Endothelial cell of umbilical vein (primary cell): ENCODE results near the gene VEZT. TPM values are rescaled to one million over a fixed set of nuclear protein-coding genes. Genes with fewer than 3 reads are reported as not detected.

Source experiments
- BruUV-seq: library from RNA; stranded (reverse); fragments of 400-500 nt; replicated peaks from 2 replicates; lab custom pipeline; 2021; lab: Mats Ljungman, UMichigan
- CTCF ChIA-PET: fragments of 300-600, 350-600 bp; sonication (Branson Sonifier 250); formaldehyde crosslinking; loops from one replicate; lab custom pipeline; 2021; ENCODE audit warnings: antibody characterized with exemption, inconsistent platforms; lab: Charles Lee
- POLR2A ChIA-PET: fragments of 300-600, 350-600 bp; sonication (Branson Sonifier 250); formaldehyde crosslinking; loops from one replicate; lab custom pipeline; 2021; ENCODE audit warnings: antibody characterized with exemption, inconsistent platforms; lab: Charles Lee
- DNase-seq: peaks from one replicate; pipeline ENCODE4 v3.0.0-alpha.2; 2011; ENCODE audit warnings: low read depth, low spot score
- FAIRE-seq: peaks from 2 replicates; lab custom pipeline; 2011; peaks lifted over from hg19 to GRCh38; lab: Jason Lieb, UNC
- H2AFZ ChIP-seq: 2 replicates; pipeline ENCODE4 v1.6.0; 2012; ENCODE audit warnings: low read depth, low read length, control low read depth, inconsistent platforms
- H3K27ac ChIP-seq: 2 replicates; pipeline ENCODE4 v1.5.1; 2011; ENCODE audit warnings: low read depth, mild to moderate bottlenecking, control low read depth, low read length, moderate library complexity; ENCODE audit not compliant: insufficient read depth
- H3K27me3 ChIP-seq, 2 experiments: 2 replicates each; pipeline versions ENCODE4 v1.6.0 to v1.6.1; 2011; ENCODE audit warnings: low read length in 2 of 2, mixed read lengths in 1 of 2; ENCODE audit not compliant: control insufficient read depth in 2 of 2, insufficient read depth in 2 of 2
- H3K36me3 ChIP-seq, 2 experiments: 2 replicates in 1 of 2; 3 replicates in 1 of 2; pipeline ENCODE4 v1.5.1; 2011; ENCODE audit warnings: low read length in 2 of 2, mild to moderate bottlenecking in 1 of 2, moderate library complexity in 1 of 2; ENCODE audit not compliant: control insufficient read depth in 2 of 2, insufficient read depth in 2 of 2; ENCODE audit errors: extremely low read depth in 1 of 2
- H3K4me1 ChIP-seq: 3 replicates; pipeline ENCODE4 v1.5.1; 2011; ENCODE audit warnings: mild to moderate bottlenecking, low read length; ENCODE audit not compliant: control insufficient read depth, insufficient read depth; ENCODE audit errors: extremely low read depth
- H3K4me2 ChIP-seq: 2 replicates; pipeline ENCODE4 v1.6.1; 2011; ENCODE audit warnings: low read length, control low read depth, mixed read lengths; ENCODE audit not compliant: insufficient read depth
- H3K4me3 ChIP-seq, 3 experiments: fragments of 200-600 bp in 1 of 3; sonication (generic), shearing (Covaris generic) in 1 of 3; replicated peaks in 1 of 3; 2 replicates each; pipeline ENCODE4 v1.5.1; 2011 to 2016; ENCODE audit warnings: control low read depth in 3 of 3, low read length in 3 of 3, mild to moderate bottlenecking in 2 of 3, inconsistent platforms in 1 of 3, low read depth in 1 of 3, moderate library complexity in 1 of 3; ENCODE audit not compliant: insufficient read depth in 1 of 3
- H3K79me2 ChIP-seq: 2 replicates; pipeline ENCODE4 v1.6.0; 2012; ENCODE audit warnings: low read length, inconsistent platforms; ENCODE audit not compliant: control insufficient read depth, insufficient read depth
- H3K9ac ChIP-seq: replicated peaks from 2 replicates; pipeline ENCODE3; 2011; ENCODE audit warnings: low read length, control low read depth; ENCODE audit not compliant: insufficient read depth; ENCODE audit errors: extremely low read depth
- H3K9me1 ChIP-seq: replicated peaks from 3 replicates; pipeline ENCODE4 v1.6.0; 2011; ENCODE audit warnings: mild to moderate bottlenecking, low read length; ENCODE audit not compliant: control insufficient read depth, insufficient read depth; ENCODE audit errors: extremely low read depth
- H3K9me3 ChIP-seq: replicated peaks from 2 replicates; pipeline ENCODE4 v1.5.1; 2012; ENCODE audit warnings: low read length, inconsistent platforms; ENCODE audit not compliant: control insufficient read depth, insufficient read depth
- H4K20me1 ChIP-seq: replicated peaks from 2 replicates; pipeline ENCODE3; 2011; ENCODE audit warnings: mild to moderate bottlenecking, low read length; ENCODE audit not compliant: control insufficient read depth, insufficient read depth; ENCODE audit errors: extremely low read depth
- EZH2 ChIP-seq: IDR thresholded peaks from 2 replicates; pipeline ENCODE4 v1.6.1; 2012; ENCODE audit warnings: borderline replicate concordance, low read depth, mild to moderate bottlenecking, moderate library complexity, low read length, inconsistent platforms; ENCODE audit not compliant: severe bottlenecking
- FOS ChIP-seq: IDR thresholded peaks from 2 replicates; pipeline ENCODE4 v1.6.1; 2011; ENCODE audit warnings: mild to moderate bottlenecking, low read length, moderate library complexity, borderline replicate concordance; ENCODE audit not compliant: insufficient read depth
- GATA2 ChIP-seq: IDR thresholded peaks from 2 replicates; pipeline ENCODE4 v1.7.0; 2011; ENCODE audit warnings: low read depth, mild to moderate bottlenecking, moderate library complexity, mixed read lengths, low read length; ENCODE audit not compliant: insufficient read length, insufficient read depth
- JUN ChIP-seq: IDR thresholded peaks from 2 replicates; pipeline ENCODE4 v1.6.1; 2011; ENCODE audit warnings: borderline replicate concordance, low read depth; ENCODE audit not compliant: insufficient read length, insufficient read depth
- MYC ChIP-seq: IDR thresholded peaks from one replicate; pipeline ENCODE4 v1.6.1; 2011; ENCODE audit warnings: mild to moderate bottlenecking, low read depth, low read length
- POLR2A ChIP-seq: IDR thresholded peaks from 2 replicates; pipeline ENCODE4 v1.6.1; 2012; ENCODE audit warnings: low read depth, mild to moderate bottlenecking, control low read depth, low read length
- POLR2AphosphoS5 ChIP-seq: IDR thresholded peaks from 2 replicates; pipeline ENCODE4 v1.6.1; 2012; ENCODE audit warnings: low read depth, mild to moderate bottlenecking, control low read depth, low read length, moderate library complexity; ENCODE audit not compliant: insufficient read depth
- dilution Hi-C: fragments of 300-500 bp; cut with MboI; formaldehyde crosslinking; loops from one replicate; pipeline ENCODE4 v1.15.0; 2019; ENCODE audit warnings: low sequenced_read_pairs; ENCODE audit not compliant: extremely low pct_ligation_motif_present
- intact Hi-C: fragments of 100-400 bp; cut with micrococcal nuclease; formaldehyde crosslinking; loops from one replicate; pipeline ENCODE4 v1.10.0; 2022
- polyA plus RNA-seq, 4 experiments: library from polyadenylated mRNA; depleted of rRNA in 3 of 4; stranded (reverse) in 3 of 4; unstranded in 1 of 4; fragments of >200 nt; gene quantifications; 2 replicates each; pipeline versions ENCODE4 v1.2.1 to v1.2.3, GENCODE V29; 2011 to 2012; ENCODE audit warnings: missing spikeins in 1 of 4
- total RNA-seq: library from RNA; stranded (reverse); gene quantifications from 2 replicates; pipeline ENCODE4 v1.2.3, GENCODE V29; 2021
- TF ChIP-seq, protein P1 (sequence below), 2 donors: IDR thresholded peaks; 1 replicate in 1 of 2; 2 replicates in 1 of 2; pipeline ENCODE4 v1.5.1; 2011; ENCODE audit warnings: low read length in 2 of 2, mild to moderate bottlenecking in 2 of 2, moderate library complexity in 2 of 2, control low read depth in 1 of 2, inconsistent platforms in 1 of 2, low read depth in 1 of 2; ENCODE audit not compliant: insufficient read depth in 1 of 2; ENCODE audit errors: extremely low read depth in 1 of 2
- TF ChIP-seq, protein P2 (sequence below): IDR thresholded peaks from 2 replicates; pipeline ENCODE4 v1.6.1; 2011; ENCODE audit not compliant: insufficient read depth, insufficient read length

Gene VEZT
- total and polyA plus RNA-seq, 2 donors (not counting 3 experiments of a cell fraction or from before 2014, with no cell fraction given): 57.8 to 91.3 TPM

DNA sequence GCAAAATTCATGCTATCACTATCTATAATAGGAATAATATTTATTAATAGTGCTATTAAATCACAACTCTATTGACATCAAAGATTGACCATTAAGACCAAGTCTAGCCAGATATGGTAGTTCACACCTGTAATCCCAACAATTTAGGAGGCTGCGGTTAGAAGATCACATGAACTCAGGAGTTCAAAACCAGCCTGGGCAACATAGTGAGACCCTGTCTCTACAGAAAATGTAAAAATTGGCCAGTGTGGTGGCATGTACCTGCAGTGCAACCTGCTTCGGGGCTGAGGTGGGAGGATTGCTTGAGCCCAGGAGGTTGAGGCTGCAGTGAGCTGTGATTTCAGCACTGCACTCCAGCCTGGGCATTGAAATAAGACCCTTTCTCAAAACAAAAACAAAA is 11.0 kb downstream of the VEZT start:
- Histone ChIP-seq H3K79me2 (peaks cover 91% of the 10 kb centered on the region), H3K4me1 (peaks cover 37% of the 10 kb centered on the region), H3K9me1 (no peaks in the 10 kb centered on the region), H3K9me3 (no peaks in the 10 kb centered on the region), H3K36me3 (peaks cover 0 to 15% of the 10 kb centered on the region in 2 experiments), H4K20me1 (no peaks in the 10 kb centered on the region), H3K4me3 (no peak overlapping the region), H2AFZ (no peak overlapping the region), H3K4me2 (peak overlapping the region; percentile 93), H3K9ac (no peak overlapping the region), H3K27ac (no peak overlapping the region), H3K27me3 (no peaks in the 10 kb centered on the region)
- no peak for TF ChIP-seq FOS
- no peak for TF ChIP-seq POLR2AphosphoS5
- no peak for TF ChIP-seq JUN
- no peak for TF ChIP-seq POLR2A
- ChIA-PET CTCF (interaction anchor here (0.6 to 2.6 kb wide), 5 partner anchors 11 to 106 kb away, joined by 3 to 11 read pairs (median 3); partner anchors contain the start of genes FGD6 and VEZT), POLR2A (no interaction called here)
- DNase-seq (no peak), FAIRE-seq (no peak)
- no TSS peak for BruUV-seq
- intact Hi-C loops: no loop called here
- dilution Hi-C loops: no loop called here

DNA sequence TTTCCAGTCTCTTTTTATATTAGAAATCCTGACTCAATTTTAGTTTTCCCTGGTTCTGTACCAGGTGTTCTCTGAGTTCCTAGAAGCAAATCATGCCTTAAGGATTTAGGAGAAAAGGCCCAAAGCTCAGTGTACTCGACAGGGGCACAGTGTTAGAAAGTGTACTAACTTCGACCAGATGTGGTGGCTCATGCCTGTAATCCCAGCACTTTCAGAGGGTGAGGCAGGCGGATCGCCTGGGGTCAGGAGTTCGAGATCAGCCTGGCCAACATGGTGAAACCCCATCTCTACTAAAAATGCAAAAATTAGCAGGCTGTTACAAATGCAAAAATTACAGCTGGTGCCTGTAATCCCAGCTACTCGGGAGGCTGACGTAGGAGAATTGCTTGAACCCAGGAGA is 12.0 kb downstream of the VEZT start:
- Histone ChIP-seq H3K9ac (no peak overlapping the region), H2AFZ (no peak overlapping the region), H3K27ac (no peak overlapping the region), H4K20me1 (no peaks in the 10 kb centered on the region), H3K4me3 (no peak overlapping the region), H3K27me3 (no peaks in the 10 kb centered on the region), H3K4me2 (peak overlapping the region; percentile 25), H3K9me1 (no peaks in the 10 kb centered on the region), H3K4me1 (peaks cover 37% of the 10 kb centered on the region), H3K79me2 (peaks cover 90% of the 10 kb centered on the region), H3K9me3 (no peaks in the 10 kb centered on the region), H3K36me3 (peaks cover 0 to 8% of the 10 kb centered on the region in 2 experiments)
- CTCF ChIA-PET: interaction anchor here (1.3 to 2.6 kb wide), 4 partner anchors 10 to 112 kb away, joined by 5 to 11 read pairs (median 6); no protein-coding TSS in a partner anchor
- BruUV-seq: no TSS peak
- FAIRE-seq (no peak), DNase-seq (no peak)
- POLR2A ChIA-PET: interaction anchor here (0.6 kb wide), 1 partner anchor 69 kb away, joined by 3 read pairs; no protein-coding TSS in a partner anchor
- intact Hi-C loops (no loop called here), dilution Hi-C loops (no loop called here)
- TF ChIP-seq MYC (no peak), FOS (no peak), POLR2AphosphoS5 (no peak), JUN (no peak), GATA2 (no peak), EZH2 (no peak), POLR2A (no peak)
- TF ChIP-seq, protein P1, sequence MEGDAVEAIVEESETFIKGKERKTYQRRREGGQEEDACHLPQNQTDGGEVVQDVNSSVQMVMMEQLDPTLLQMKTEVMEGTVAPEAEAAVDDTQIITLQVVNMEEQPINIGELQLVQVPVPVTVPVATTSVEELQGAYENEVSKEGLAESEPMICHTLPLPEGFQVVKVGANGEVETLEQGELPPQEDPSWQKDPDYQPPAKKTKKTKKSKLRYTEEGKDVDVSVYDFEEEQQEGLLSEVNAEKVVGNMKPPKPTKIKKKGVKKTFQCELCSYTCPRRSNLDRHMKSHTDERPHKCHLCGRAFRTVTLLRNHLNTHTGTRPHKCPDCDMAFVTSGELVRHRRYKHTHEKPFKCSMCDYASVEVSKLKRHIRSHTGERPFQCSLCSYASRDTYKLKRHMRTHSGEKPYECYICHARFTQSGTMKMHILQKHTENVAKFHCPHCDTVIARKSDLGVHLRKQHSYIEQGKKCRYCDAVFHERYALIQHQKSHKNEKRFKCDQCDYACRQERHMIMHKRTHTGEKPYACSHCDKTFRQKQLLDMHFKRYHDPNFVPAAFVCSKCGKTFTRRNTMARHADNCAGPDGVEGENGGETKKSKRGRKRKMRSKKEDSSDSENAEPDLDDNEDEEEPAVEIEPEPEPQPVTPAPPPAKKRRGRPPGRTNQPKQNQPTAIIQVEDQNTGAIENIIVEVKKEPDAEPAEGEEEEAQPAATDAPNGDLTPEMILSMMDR (IDR thresholded peaks at IDR 0.05; ENCODE audit: extremely low read depth in 1 of 2, insufficient read depth in 1 of 2, low read depth in 1 of 2, low read length in 2 of 2): no peak
- TF ChIP-seq, protein P2, sequence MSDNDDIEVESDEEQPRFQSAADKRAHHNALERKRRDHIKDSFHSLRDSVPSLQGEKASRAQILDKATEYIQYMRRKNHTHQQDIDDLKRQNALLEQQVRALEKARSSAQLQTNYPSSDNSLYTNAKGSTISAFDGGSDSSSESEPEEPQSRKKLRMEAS: no peak
